SU-DHL-6 (cell line): ENCODE measurements around the gene C2orf42.

Source experiments
- H2AFZ ChIP-seq: fragments of 200-600 bp; sonication (generic); 2 replicates; pipeline ENCODE4 v1.6.1; 2014; ENCODE audit warnings: low read depth, mild to moderate bottlenecking, moderate library complexity, mixed read lengths, antibody characterized with exemption, low read length; ENCODE audit not compliant: severe bottlenecking
- H3F3A ChIP-seq: fragments of 200-600 bp; shearing (Covaris generic); 2 replicates; pipeline ENCODE4 v1.6.0; 2016; ENCODE audit warnings: antibody characterized with exemption, mild to moderate bottlenecking; ENCODE audit not compliant: insufficient read depth
- H3K27ac ChIP-seq: fragments of 200-600 bp; sonication (generic); 2 replicates; pipeline ENCODE4 v1.5.1; 2016; ENCODE audit warnings: low read depth, mild to moderate bottlenecking, low read length, moderate library complexity, mixed read lengths
- H3K27me3 ChIP-seq: fragments of 200-600 bp; sonication (generic), shearing (Covaris generic); 2 replicates; pipeline ENCODE4 v1.6.0; 2014; ENCODE audit warnings: mild to moderate bottlenecking, low read length
- H3K36me3 ChIP-seq: fragments of 200-600 bp; sonication (generic); 2 replicates; pipeline ENCODE4 v1.6.1; 2014; ENCODE audit warnings: mild to moderate bottlenecking, low read length, mixed read lengths
- H3K4me2 ChIP-seq: fragments of 300-600, 200-600 bp; shearing (Covaris generic), sonication (generic); 2 replicates; pipeline ENCODE4 v1.6.0; 2014; ENCODE audit warnings: low read length, low read depth, mild to moderate bottlenecking; ENCODE audit not compliant: poor library complexity, severe bottlenecking
- H3K4me3 ChIP-seq: fragments of 200-600 bp; sonication (generic); 2 replicates; pipeline ENCODE4 v1.5.1; 2014; ENCODE audit warnings: antibody characterized with exemption, low read length, mild to moderate bottlenecking, mixed read lengths; ENCODE audit not compliant: insufficient read depth, poor library complexity, severe bottlenecking
- H3K79me2 ChIP-seq: fragments of 200-600 bp; sonication (generic); 2 replicates; pipeline ENCODE4 v1.6.1; 2014; ENCODE audit warnings: mild to moderate bottlenecking, low read length, moderate library complexity; ENCODE audit not compliant: insufficient read depth
- H3K9ac ChIP-seq: fragments of 200-600 bp; sonication (generic); 2 replicates; pipeline ENCODE4 v1.7.0; 2014; ENCODE audit warnings: mild to moderate bottlenecking, low read length
- H3K9me2 ChIP-seq: fragments of 200-600 bp; sonication (generic); replicated peaks from 2 replicates; pipeline ENCODE4 v1.6.1; 2014; ENCODE audit warnings: low read length; ENCODE audit not compliant: insufficient read depth
- H3K9me3 ChIP-seq: fragments of 200-600 bp; sonication (generic); 2 replicates; pipeline ENCODE4 v1.6.1; 2014; ENCODE audit warnings: low read length, mixed read lengths; ENCODE audit not compliant: insufficient read depth
- H4K20me1 ChIP-seq: fragments of 200-600 bp; sonication (generic); 2 replicates; pipeline ENCODE4 v1.6.1; 2014; ENCODE audit warnings: low read depth, mild to moderate bottlenecking, antibody characterized with exemption, low read length, moderate library complexity, mixed read lengths
- CTCF ChIP-seq: fragments of 200-600 bp; sonication (generic); IDR thresholded peaks from one replicate; pipeline ENCODE4 v1.5.1; 2017; ENCODE audit warnings: antibody characterized with exemption, mild to moderate bottlenecking, low read length, moderate library complexity; ENCODE audit not compliant: insufficient read depth, poor library complexity, severe bottlenecking
- EZH2phosphoT487 ChIP-seq: fragments of 200-600 bp; sonication (generic), shearing (Covaris generic); conservative IDR thresholded peaks from 2 replicates; pipeline ENCODE4 v1.6.1; 2018; ENCODE audit warnings: mild to moderate bottlenecking, antibody characterized with exemption, low read length, moderate library complexity, mixed read lengths

The C2orf42 gene

GRCh38 chr2:70199320-70199864 is 8.6 kb upstream of the C2orf42 start:
- Histone ChIP-seq H3K9ac (no peak overlapping the region), H3K79me2 (no peaks in the 10 kb centered on the region), H3K36me3 (no peaks in the 10 kb centered on the region), H2AFZ (no peak overlapping the region), H3K9me2 (no peaks in the 10 kb centered on the region), H4K20me1 (no peaks in the 10 kb centered on the region), H3K4me3 (no peak overlapping the region), H3F3A (0 out of 2 replicates have a peak, but pooled peaks cover 4% of the 10 kb centered on the region), H3K27me3 (no peaks in the 10 kb centered on the region), H3K4me2 (no peak overlapping the region), H3K9me3 (no peaks in the 10 kb centered on the region), H3K27ac (no peak overlapping the region)
- no peak for TF ChIP-seq CTCF
- no peak for TF ChIP-seq EZH2phosphoT487

- TF ChIP-seq EZH2phosphoT487, result no peak
- TF ChIP-seq CTCF, result no peak
- Histone ChIP-seq H3K27ac (no peak overlapping the region), H3K4me2 (no peak overlapping the region), H3K79me2 (peaks cover 19% of the 10 kb centered on the region), H2AFZ (no peak overlapping the region), H4K20me1 (no peaks in the 10 kb centered on the region), H3K36me3 (no peaks in the 10 kb centered on the region), H3K27me3 (no peaks in the 10 kb centered on the region), H3K4me3 (no peak overlapping the region), H3F3A (peaks cover 12% of the 10 kb centered on the region; the same call in 1 of the 2 replicates), H3K9me2 (no peaks in the 10 kb centered on the region), H3K9me3 (no peaks in the 10 kb centered on the region), H3K9ac (no peak overlapping the region)
These were observed 1.7 kb upstream of the C2orf42 start for GRCh38 chr2:70192516-70192915.

DNA sequence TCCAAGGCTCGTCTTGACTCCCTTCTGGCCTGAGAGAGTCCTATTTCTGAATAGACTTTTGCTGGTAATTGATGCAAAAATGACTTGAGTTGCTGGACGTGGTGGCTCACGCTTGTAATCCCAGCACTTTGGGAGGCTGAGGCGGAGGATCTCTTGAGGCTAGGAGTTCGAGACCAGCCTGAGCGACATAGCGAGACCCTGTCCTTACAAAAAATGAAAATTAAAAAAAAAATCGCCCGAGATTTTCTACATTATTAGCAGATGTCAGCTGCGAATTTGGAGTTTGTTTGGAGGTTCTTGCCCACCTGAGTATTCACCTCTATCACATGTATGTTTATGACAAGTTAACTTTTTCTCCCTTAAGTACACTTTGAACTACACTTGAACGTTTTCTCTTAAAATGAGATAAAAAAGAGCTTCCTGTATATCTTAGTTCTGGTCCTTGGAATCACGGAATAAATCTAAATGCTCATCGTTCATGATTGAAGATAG is 471 bp upstream of the C2orf42 start:
- Histone ChIP-seq H3K4me3 (peak overlapping the region; percentile 78), H3K36me3 (no peaks in the 10 kb centered on the region), H3K9me3 (no peaks in the 10 kb centered on the region), H3K4me2 (peak overlapping the region; percentile 95), H3K9me2 (no peaks in the 10 kb centered on the region), H3K27me3 (no peaks in the 10 kb centered on the region), H3K27ac (peak overlapping the region; percentile 88), H2AFZ (peak overlapping the region; percentile 57), H4K20me1 (no peaks in the 10 kb centered on the region), H3K9ac (peak overlapping the region; percentile 87), H3F3A (peaks cover 12% of the 10 kb centered on the region; the same call in 1 of the 2 replicates), H3K79me2 (peaks cover 19% of the 10 kb centered on the region)
- TF ChIP-seq EZH2phosphoT487 (no peak), CTCF (no peak)
